ENCODE measurements around the gene CYB5RL.

- TF ChIP-seq FOXA1 (IDR thresholded peaks at IDR 0.05), result no peak
- TF ChIP-seq FOXM1 (IDR thresholded peaks at IDR 0.05; ENCODE audit: borderline replicate concordance), result no peak
- TF ChIP-seq ZNF384 (IDR thresholded peaks at IDR 0.05), result no peak
- TF ChIP-seq BHLHE40 (IDR thresholded peaks at IDR 0.05; ENCODE audit: borderline replicate concordance), result no peak
- no peak for TF ChIP-seq FOXK2 (IDR thresholded peaks at IDR 0.05)
Observed at GRCh38 chr1:54230507-54231339, 30.9 kb upstream of the CYB5RL start.

All from HEK293T (cell line).